ENCODE results near the gene JMJD1C.

Gene JMJD1C

DNA sequence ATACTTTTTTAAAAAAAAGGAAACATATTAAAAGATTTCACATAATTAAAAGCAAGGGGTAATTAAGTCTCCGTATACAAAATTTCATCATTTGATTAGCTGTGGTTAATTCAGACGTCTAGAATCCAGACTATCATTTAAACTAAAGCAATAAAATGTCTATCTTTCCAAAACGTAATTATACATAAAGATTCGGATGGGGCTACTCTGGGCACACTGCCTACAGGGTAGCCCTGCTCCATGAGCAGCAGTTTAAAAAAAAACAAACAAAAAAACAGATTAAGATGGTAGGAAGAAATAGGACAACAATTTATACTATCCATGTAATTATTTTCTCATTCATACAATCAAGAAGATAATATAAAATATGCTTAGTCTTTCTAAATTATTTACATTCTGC is 236.6 kb downstream of the JMJD1C start:
- TF ChIP-seq, protein P1, sequence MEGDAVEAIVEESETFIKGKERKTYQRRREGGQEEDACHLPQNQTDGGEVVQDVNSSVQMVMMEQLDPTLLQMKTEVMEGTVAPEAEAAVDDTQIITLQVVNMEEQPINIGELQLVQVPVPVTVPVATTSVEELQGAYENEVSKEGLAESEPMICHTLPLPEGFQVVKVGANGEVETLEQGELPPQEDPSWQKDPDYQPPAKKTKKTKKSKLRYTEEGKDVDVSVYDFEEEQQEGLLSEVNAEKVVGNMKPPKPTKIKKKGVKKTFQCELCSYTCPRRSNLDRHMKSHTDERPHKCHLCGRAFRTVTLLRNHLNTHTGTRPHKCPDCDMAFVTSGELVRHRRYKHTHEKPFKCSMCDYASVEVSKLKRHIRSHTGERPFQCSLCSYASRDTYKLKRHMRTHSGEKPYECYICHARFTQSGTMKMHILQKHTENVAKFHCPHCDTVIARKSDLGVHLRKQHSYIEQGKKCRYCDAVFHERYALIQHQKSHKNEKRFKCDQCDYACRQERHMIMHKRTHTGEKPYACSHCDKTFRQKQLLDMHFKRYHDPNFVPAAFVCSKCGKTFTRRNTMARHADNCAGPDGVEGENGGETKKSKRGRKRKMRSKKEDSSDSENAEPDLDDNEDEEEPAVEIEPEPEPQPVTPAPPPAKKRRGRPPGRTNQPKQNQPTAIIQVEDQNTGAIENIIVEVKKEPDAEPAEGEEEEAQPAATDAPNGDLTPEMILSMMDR (conservative IDR thresholded peaks at IDR 0.05; ENCODE audit: low read length): no peak
- TF ChIP-seq EZH2phosphoT487 (IDR thresholded peaks at IDR 0.05; ENCODE audit: borderline replicate concordance): no peak
- Histone ChIP-seq H3K4me2 (ENCODE audit: low read depth, low read length, poor library complexity, severe bottlenecking) (no peak overlapping the region), H3K36me3 (ENCODE audit: insufficient read depth, low read length) (no peaks in the 10 kb centered on the region), H3K9ac (ENCODE audit: low read depth, low read length, poor library complexity, severe bottlenecking) (no peak overlapping the region), H3K79me2 (ENCODE audit: insufficient read depth, low read length) (peaks cover 97% of the 10 kb centered on the region), H3K4me1 (ENCODE audit: insufficient read depth, low read length, poor library complexity, severe bottlenecking) (peaks cover 36% of the 10 kb centered on the region), H2AFZ (ENCODE audit: low read length) (no peak overlapping the region), H3F3A (ENCODE audit: low read depth) (peaks cover 5% of the 10 kb centered on the region; the same call in 1 of the 2 replicates), H3K9me2 (replicated peaks; ENCODE audit: low read depth, low read length) (no peaks in the 10 kb centered on the region), H4K20me1 (ENCODE audit: insufficient read depth, low read length, poor library complexity, severe bottlenecking) (peaks cover 50% of the 10 kb centered on the region), H3K27me3 (ENCODE audit: insufficient read depth, low read length, poor library complexity, severe bottlenecking) (no peaks in the 10 kb centered on the region), H3K4me3 (ENCODE audit: low read length, poor library complexity, severe bottlenecking) (no peak overlapping the region), H3K9me3 (ENCODE audit: insufficient read depth, low read depth, low read length) (no peaks in the 10 kb centered on the region)

DNA sequence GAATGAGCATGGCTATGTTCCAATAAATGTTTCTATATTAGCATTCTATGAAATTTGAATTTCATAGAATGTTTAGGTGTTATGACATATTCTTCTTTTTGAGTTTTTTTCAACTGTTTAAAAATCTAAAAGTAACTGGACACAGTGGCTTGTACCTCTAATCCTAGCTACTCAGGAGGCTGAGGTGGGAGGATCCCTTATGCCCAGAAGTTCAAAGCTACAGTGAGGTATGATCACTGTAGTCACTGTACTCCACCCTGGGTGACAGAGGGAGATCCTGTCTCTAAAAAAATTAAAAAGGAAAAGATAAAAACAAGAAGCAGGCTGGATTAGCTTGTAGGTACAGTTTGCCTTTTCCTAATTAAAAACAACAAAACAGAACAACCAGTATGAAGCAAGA is 237.5 kb downstream of the JMJD1C start:
- H4K20me1 ChIP-seq (ENCODE audit: insufficient read depth, low read length, poor library complexity, severe bottlenecking): peaks cover 51% of the 10 kb centered on the region
- peaks cover 5% of the 10 kb centered on the region; the same call in 1 of the 2 replicates for H3F3A ChIP-seq (ENCODE audit: low read depth)
- no peak for TF ChIP-seq EZH2phosphoT487 (IDR thresholded peaks at IDR 0.05; ENCODE audit: borderline replicate concordance)
- TF ChIP-seq, protein P1 (conservative IDR thresholded peaks at IDR 0.05; ENCODE audit: low read length): no peak
- H3K36me3 ChIP-seq (ENCODE audit: insufficient read depth, low read length): no peaks in the 10 kb centered on the region
- H2AFZ ChIP-seq (ENCODE audit: low read length): no peak overlapping the region
- H3K9me2 ChIP-seq (replicated peaks; ENCODE audit: low read depth, low read length): no peaks in the 10 kb centered on the region
- H3K79me2 ChIP-seq (ENCODE audit: insufficient read depth, low read length): peaks cover 96% of the 10 kb centered on the region
- no peaks in the 10 kb centered on the region for H3K27me3 ChIP-seq (ENCODE audit: insufficient read depth, low read length, poor library complexity, severe bottlenecking)
- no peak overlapping the region for H3K4me2 ChIP-seq (ENCODE audit: low read depth, low read length, poor library complexity, severe bottlenecking)
- no peaks in the 10 kb centered on the region for H3K9me3 ChIP-seq (ENCODE audit: insufficient read depth, low read depth, low read length)
- H3K4me3 ChIP-seq (ENCODE audit: low read length, poor library complexity, severe bottlenecking): no peak overlapping the region
- H3K9ac ChIP-seq (ENCODE audit: low read depth, low read length, poor library complexity, severe bottlenecking): no peak overlapping the region
- peaks cover 30% of the 10 kb centered on the region for H3K4me1 ChIP-seq (ENCODE audit: insufficient read depth, low read length, poor library complexity, severe bottlenecking)

DNA sequence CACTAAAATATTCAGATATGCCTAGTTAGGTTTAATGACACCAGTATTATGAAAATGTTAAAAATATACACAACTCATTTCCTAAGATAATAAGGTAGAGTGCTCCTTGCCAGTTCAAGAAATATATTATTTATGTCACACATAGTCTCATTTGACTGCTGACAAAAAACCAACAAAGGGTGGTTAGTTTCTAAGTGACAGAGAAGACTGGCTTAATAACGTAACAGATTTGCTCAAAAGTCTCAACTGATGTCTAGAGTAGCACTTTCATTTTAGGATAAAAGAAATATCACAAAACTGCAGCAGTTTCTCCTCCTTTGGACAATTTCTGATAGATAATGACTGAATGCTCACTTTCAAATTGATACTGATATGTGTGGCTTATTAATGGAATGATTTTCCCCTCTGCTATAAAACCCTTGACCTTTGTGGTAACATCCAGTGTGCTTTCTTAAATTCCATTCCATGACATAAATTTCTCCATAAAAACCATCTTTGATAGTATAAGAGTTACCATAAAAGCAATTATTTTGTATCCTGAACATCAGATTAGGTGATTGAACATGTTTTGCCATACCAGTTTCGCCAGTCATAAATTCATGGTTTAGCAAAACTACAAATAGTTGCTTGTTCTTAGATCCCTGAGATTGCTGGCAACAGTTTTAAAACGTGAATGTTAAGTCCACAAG is 238.4 kb downstream of the JMJD1C start:
- Histone ChIP-seq H3K36me3 (ENCODE audit: insufficient read depth, low read length) (no peaks in the 10 kb centered on the region), H3F3A (ENCODE audit: low read depth) (peaks cover 5% of the 10 kb centered on the region; the same call in 1 of the 2 replicates), H4K20me1 (ENCODE audit: insufficient read depth, low read length, poor library complexity, severe bottlenecking) (peaks cover 54% of the 10 kb centered on the region), H2AFZ (ENCODE audit: low read length) (no peak overlapping the region), H3K4me2 (ENCODE audit: low read depth, low read length, poor library complexity, severe bottlenecking) (no peak overlapping the region), H3K4me3 (ENCODE audit: low read length, poor library complexity, severe bottlenecking) (no peak overlapping the region), H3K4me1 (ENCODE audit: insufficient read depth, low read length, poor library complexity, severe bottlenecking) (peaks cover 30% of the 10 kb centered on the region), H3K9me2 (replicated peaks; ENCODE audit: low read depth, low read length) (no peaks in the 10 kb centered on the region), H3K27me3 (ENCODE audit: insufficient read depth, low read length, poor library complexity, severe bottlenecking) (no peaks in the 10 kb centered on the region), H3K9ac (ENCODE audit: low read depth, low read length, poor library complexity, severe bottlenecking) (no peak overlapping the region), H3K9me3 (ENCODE audit: insufficient read depth, low read depth, low read length) (no peaks in the 10 kb centered on the region), H3K79me2 (ENCODE audit: insufficient read depth, low read length) (peaks cover 96% of the 10 kb centered on the region)
- TF ChIP-seq, protein P1 (conservative IDR thresholded peaks at IDR 0.05; ENCODE audit: low read length): no peak
- TF ChIP-seq EZH2phosphoT487 (IDR thresholded peaks at IDR 0.05; ENCODE audit: borderline replicate concordance): no peak

Data from Loucy (cell line).